HL-60 (cell line): ENCODE measurements around the gene WDR7.

Experiments
- GABPA ChIP-seq: IDR thresholded peaks from 2 replicates; pipeline ENCODE4 v1.6.1; 2012; ENCODE audit warnings: low read depth
- POLR2AphosphoS5 ChIP-seq: IDR thresholded peaks from 2 replicates; pipeline ENCODE4 v1.6.1; 2012; ENCODE audit warnings: low read depth
- REST ChIP-seq: IDR thresholded peaks from 2 replicates; pipeline ENCODE4 v1.6.1; 2012; ENCODE audit warnings: low read depth; ENCODE audit not compliant: insufficient replicate concordance
- TF ChIP-seq, protein P1 (sequence below): IDR thresholded peaks from one replicate; pipeline ENCODE4 v1.5.1; 2011; ENCODE audit warnings: low read length, control low read depth, inconsistent platforms; ENCODE audit not compliant: insufficient read depth

DNA sequence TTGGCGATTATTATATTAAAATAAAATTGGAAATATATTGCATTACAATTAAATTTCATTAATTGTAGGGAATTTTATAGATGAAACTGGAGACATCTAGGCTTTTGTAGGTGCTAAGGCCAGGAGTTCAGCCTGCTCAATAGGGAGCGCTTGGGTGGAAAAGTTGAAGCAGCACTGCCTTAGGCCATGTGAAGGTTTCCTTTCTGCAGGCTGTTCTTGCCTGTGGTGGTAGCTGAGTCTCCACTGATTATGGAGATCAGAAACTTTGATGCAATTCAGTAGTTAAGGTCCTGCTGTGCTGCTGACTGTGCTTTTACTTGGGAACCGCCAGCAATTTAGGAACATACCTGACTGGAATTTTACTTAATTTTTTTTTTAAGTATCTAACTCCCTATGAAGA, 315.9 kb downstream of the WDR7 start:
- TF ChIP-seq, protein P1, sequence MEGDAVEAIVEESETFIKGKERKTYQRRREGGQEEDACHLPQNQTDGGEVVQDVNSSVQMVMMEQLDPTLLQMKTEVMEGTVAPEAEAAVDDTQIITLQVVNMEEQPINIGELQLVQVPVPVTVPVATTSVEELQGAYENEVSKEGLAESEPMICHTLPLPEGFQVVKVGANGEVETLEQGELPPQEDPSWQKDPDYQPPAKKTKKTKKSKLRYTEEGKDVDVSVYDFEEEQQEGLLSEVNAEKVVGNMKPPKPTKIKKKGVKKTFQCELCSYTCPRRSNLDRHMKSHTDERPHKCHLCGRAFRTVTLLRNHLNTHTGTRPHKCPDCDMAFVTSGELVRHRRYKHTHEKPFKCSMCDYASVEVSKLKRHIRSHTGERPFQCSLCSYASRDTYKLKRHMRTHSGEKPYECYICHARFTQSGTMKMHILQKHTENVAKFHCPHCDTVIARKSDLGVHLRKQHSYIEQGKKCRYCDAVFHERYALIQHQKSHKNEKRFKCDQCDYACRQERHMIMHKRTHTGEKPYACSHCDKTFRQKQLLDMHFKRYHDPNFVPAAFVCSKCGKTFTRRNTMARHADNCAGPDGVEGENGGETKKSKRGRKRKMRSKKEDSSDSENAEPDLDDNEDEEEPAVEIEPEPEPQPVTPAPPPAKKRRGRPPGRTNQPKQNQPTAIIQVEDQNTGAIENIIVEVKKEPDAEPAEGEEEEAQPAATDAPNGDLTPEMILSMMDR, result no peak
- no peak for TF ChIP-seq REST
- no peak for TF ChIP-seq POLR2AphosphoS5
- TF ChIP-seq GABPA, result no peak
